Measurements from ENCODE around the gene SYT7.

SYT7 gene

DNA sequence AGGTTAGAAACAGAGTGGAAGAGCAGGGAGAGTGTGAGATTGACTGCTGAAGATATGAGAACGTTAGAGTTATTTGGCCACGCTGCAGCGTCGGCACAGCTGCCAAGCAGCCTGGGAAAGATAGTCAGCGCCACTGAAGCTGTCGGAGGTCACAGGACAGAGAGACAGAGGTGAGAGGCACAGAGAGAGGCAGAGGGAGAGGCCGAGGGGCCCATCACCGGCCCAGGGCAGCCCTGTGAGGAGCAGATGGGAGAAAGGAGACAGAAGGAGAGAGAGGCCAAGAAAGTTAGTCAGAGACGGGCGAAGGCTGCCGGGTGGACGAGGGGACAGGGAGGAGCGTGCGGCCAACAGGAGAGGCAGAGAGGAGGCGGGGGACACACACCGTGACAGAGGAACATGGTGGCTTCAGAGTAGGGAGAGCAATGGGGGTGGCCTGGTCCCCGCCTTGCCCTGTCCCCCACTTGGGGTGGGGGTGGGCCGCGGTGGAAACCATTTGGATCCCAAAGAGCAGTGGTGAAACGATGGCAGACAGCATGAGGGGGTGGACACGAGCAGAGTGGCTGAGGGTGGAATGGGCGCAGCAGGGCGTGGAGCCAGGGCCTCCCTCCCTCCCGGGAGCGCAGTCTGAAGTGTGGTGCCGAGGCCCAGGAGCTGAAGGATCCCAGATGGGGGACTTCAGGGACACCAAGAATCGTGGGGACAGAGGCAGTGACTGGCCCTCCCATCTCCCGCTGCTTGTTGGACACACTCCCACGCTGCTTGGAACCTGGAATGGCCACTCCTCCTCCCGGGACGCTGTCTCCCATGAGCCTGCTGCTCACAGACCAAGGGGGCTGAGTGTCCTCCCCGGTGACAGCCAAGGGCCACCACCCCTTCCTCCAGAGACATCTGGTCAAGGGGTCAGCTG, 45.7 kb downstream of the SYT7 start:
- no peak for DNase-seq

DNA sequence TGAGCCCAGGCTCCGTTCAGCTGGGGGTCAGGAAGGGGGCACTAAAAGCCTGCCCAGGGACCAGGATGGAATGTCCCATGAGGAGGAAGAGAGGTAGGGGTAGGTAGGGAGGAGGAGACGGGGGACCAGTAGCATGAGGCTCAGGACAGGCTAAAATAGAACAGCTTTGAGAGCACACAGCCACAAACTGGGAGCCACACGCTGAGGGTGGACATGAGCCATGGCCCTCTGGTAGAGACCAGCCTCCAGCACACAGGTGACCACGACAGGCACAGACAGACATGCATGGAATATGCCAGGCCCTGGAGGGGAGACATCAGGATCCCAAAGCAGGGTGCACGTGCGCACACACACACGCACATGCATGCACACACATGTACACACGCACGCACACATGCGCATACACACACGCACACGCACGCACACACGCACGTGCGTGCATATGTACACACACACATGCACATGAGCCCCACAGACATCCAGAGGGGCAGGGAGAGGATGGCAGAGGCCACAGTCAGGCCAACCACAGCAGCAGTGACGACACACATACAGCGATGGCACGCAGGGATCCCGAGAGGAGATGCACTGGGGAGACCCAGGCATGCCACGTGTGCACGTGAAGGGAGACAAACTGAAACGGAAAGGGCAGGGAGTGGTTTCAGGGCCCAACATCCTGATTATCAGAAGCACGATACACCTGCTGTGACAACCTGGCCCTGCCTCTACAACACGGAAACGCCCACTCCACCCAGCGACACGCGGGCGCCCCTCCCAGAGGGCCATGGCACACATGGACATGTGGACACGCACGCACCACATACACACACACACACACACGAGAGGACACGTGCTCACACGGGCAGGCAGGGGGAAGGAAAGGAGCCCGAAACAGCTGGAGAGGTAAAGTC, 46.6 kb downstream of the SYT7 start:
- DNase-seq, result no peak

DNA sequence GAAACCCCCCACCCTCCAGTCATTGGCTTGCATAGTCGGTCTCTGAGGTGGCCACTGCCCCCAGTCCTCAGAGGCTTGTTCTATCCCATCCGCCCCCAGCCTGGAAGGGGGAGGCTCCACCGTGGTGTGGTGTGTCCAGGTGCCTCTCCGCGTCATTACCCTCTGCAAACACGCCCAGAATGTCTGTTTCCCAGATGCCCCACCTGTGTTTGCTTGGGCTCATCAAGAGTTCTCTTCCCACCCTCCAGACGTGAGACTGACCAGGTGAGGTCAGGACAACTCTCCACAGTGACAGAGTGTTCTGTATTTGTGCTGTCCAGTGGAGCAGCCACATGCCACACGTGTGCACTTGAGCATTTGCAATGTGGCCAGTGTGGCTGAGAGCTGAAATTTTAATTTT, 47.5 kb downstream of the SYT7 start:
- DNase-seq, result no peak

DNA sequence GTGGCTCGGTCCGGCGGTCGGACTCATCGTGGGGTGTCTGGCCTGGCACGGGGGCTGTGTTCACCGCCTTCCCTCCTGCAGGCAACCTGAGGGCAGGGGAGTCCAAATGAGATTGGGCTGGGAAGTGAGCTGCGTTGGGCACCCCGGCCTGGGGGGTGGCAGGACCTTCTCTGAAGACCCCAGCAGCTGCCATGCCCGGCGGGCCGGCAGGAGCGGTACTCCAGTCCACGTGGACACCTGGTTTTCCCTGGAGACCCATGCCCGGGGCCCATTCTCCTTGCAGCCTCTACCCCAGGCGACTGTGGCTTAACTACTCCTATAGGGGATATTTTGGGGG, 47.9 kb downstream of the SYT7 start:
- no peak for DNase-seq

DNA sequence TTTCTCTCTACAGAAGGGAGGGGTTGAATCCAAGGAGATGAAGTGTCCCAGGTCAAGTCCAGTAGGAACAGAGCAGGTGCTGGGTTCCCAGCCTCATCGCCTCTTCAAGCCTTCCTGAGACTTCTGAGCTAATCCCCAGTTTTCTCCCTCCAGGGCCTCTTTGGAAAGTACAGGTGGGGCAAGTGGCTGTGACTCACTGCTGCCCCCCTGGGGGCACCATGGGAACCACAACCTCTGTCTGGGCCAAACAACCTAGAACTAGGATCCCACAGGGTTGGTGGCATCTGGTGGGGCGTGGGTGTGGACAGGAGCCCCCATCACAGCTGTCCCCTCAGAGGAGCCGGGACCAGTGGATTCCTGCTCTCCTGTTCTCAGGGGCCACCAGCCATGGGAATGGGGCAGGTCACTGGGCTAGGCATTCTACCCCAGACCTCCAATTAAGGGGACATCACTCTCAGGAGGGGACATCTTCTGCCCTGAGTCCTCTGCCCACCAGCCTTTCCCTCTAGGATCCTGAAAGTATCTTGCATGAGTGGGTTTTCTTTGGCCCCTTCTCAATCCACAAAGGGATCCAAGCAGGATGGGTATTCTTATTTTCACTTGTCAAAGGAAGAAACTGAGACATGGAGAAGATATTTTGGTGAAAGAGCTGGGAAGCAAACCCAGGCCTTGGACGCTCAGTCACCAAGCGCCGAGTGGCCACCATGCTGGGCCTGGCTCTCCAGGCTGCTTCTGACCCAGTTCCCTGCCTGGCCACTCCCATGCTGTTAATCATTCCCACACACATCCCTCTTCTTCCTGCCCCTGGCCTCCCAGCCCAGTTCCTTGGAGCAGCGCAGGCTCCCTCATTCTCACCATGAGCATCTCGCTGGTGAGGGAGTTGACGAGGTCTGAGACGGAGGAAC, 48.5 kb downstream of the SYT7 start:
- DNase-seq, result no peak

DNA sequence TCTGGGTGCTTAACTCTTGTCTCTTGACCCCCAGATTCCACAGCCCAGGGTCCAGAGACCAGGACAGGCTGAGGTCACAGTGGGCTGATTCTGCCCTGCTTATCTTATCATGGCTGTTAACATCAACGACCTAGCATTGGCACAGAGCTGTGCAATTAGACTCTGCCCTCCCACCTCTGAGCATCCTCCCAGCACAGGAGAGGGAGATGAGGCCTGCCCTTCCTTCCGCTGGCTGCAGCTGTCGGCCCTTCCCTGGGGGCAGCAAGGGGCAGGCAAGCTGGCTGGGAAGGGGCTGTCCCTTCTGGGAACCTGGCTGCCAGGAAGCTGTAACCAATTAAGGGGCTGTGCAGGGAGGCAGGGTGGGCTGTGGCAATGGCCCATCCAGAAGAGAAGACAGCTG, 49.8 kb downstream of the SYT7 start:
- DNase-seq, result no peak

DNA sequence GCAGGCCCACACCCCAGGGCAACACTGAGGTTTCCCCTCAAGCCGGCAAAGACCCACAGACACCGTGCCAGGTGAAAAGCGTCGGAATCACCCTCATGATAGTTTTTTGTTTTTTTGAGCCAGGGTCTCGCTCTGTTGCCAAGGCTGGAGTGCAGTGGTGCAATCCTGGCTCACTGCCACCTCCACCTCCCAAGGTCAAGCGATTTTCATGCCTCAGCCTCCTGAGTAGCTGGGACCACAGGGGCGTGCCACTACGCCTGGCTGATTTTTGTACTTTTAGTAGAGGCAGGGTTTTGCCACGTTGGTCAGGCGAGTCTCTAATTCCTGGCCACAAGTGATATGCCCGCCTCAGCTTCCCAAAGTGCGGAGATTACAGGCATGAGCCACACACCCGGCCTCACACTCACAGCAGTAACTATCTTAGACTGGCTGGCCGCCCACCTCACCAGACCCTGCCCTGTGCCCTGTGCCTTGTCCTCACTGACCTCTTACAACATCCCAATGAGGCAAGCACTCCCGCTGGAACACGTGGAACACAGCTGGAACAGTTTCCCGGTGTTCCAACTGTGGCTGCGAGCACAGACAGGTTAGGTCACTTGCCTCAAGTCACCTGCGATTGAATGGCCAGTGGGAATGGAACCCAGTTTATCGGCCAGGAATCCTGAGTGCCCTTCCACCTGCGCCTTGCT, 51.2 kb downstream of the SYT7 start:
- DNase-seq, result no peak

DNA sequence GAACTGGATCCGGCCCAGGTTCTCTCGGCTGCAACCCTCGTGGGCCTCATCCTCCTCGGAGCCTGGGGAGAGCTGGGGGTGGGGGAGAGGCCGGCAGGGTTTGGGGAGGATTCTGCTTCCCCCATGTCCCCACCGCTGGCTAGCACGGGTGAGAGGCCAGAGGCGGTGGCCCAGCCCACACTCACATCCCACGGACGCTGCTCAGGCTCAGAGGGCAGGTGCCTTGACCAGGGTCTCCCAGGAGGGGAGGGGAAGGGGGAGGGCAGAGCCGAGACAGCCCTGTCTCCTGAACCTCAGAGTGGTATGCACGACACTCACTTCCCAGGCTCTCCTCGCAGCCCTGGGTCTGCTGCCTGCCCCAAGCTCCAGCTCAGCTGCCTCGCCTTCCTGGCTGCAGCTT, 52.8 kb downstream of the SYT7 start:
- DNase-seq, result no peak

DNA sequence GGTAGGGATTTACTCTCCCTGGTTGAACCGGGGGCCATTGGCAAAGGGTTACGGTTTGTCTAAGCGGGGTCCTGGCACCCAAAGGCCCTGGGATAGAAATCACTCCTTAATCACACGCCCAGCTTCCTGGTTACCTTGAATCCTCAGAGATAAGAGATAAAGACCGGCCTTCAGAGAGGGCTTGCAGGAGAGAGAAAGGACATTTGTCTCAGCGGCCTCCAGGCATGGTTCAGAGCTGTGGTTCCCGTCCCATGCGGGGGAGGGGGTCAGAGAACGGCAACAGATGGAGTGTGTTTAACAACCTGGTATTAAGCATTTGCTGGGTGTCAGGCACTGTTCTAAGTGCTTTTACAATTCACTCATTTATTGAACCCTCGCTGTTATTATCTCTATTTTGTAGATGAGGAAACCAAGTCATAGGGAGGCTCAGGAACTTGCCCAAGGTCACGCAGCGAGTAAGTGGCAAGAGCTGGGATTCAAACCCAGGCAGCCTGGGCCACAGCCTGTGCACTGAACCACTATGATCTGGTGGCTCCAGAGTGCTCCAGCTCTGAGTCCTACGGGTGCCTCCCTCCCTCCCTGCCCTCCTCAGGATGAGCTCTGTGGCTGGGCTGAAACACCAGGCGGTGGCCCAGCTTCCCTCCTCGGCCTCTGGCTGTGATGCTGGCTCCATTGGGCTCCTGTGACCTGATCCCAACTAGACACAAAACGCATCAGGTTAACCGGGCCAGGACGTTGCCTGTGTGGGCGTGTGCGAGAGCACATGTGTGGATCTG, 53.7 kb downstream of the SYT7 start:
- DNase-seq, result no peak

DNA sequence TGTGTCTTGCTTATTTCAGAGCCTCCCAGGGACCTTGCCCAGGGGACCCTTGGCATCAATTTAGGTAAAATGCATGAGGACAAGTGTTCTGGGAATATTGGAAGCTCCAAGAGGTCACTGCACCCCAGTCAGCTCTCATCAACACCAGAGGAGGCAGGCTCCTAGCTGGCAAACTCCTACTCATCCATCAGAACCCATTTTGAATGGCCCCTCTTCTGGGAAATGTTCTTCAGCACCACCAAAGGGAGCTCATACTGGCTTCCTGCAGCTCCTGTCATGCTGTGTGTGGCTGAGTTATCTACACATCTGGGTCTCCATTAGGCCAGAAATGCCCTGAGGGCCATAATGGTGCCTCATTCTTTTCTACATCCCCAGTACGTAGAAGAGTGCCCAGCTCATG, 54.6 kb downstream of the SYT7 start:
- no peak for DNase-seq

DNA sequence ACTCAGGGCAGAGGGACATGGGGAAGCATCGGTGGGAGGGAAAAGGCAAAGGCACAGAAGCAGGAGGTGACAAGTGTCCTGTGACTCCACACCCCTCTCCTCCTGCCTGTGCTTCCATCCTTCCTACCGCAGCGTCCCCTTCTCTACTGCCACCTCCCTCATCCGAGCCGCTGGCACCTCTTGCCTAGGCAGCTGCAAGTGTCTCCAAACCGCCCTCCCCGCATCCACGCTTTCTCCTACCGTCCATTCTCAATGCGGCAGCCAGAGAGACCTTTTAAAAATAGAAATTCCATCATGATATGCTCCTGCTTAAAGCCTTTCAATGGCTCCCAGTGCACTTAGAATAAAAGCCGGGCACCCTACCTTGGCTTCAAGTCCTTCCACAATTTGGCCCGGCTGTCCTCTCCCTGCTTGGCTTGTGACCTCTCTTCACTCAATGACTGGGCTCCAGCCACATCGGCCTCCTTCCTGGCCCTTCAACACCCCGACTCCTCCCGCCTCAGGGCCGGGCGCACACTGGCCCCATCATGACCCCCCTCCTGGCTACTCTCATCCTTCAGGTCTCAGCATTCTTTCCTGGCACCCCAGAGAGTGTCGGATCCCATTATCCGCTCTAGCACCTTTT, 55.8 kb downstream of the SYT7 start:
- DNase-seq, result no peak

DNA sequence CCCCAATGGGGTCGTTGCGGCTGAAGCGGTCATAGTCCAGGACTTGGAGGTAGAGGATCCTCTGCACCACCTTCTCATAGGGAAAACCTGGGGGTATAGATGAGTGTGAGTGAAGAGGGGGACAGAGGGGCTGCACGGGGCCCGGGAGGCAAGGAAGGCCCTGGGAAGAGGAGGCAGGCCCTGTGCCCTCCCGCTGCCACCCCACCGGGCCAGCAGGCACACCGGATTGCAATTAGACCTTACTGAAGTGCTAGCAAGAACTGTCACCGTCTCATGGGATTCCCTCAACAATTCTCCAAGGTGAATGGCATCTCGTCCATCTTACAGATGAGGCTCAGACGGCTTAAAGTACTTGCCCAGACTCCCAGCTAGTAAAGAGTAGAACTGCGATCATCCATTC, 56.4 kb downstream of the SYT7 start:
- DNase-seq, result no peak

DNA sequence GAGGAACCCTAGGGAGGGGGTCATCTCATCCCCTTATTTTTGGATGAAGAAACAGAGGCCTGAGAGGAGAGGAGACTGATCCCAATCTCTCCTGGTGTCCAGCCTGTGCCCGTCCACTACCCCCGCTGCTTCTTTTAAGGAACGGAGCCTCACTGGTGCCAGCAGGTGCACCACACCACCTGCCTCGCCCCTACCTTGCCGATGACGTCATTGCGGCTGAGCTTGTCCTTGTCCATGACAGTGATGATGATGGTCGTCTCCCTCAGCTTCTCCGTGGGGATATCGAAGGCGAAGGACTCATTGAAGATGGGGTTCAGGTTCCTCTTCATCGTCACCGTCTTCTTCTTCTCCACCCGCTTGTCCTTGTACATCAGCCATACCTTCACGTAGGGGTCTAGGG, 58.0 kb downstream of the SYT7 start:
- no peak for DNase-seq

DNA sequence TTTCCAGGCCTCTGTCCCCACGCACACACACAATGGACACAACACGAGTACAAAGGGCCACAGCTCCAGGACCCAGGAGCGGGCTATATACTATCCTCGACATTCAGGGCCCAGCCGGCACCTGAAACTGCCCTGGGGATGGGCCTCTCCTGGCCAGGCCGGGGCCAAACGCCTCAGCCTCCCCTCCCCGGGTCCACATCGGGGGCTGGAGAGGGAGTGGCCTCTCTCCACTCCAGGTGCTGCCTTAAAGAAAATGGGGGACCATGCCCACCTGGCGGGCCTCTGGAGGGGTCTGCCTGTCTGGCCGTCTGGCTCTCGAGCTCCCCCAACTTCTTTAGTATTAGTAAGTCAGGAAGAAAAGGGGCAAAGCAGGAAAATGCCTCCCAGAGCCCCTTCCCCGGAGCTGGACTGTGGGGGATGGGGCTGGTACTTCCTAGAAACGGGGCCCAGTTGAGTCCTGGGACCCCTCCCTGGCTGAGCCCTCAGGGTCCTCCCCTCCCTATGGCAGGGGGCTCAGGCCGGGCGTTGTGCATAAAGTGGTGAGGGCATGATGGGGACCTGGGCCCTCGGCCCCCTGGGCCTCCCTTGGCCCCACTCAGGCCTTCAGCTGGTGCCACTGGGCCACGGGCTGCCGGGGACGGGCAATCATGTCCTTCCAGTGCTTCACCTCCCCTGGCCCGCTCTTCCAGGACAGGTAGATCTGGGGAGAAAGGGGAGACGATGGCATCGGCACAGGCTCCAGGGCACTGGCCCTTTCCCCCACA, 62.7 kb downstream of the SYT7 start:
- DNase-seq, result no peak

DNA sequence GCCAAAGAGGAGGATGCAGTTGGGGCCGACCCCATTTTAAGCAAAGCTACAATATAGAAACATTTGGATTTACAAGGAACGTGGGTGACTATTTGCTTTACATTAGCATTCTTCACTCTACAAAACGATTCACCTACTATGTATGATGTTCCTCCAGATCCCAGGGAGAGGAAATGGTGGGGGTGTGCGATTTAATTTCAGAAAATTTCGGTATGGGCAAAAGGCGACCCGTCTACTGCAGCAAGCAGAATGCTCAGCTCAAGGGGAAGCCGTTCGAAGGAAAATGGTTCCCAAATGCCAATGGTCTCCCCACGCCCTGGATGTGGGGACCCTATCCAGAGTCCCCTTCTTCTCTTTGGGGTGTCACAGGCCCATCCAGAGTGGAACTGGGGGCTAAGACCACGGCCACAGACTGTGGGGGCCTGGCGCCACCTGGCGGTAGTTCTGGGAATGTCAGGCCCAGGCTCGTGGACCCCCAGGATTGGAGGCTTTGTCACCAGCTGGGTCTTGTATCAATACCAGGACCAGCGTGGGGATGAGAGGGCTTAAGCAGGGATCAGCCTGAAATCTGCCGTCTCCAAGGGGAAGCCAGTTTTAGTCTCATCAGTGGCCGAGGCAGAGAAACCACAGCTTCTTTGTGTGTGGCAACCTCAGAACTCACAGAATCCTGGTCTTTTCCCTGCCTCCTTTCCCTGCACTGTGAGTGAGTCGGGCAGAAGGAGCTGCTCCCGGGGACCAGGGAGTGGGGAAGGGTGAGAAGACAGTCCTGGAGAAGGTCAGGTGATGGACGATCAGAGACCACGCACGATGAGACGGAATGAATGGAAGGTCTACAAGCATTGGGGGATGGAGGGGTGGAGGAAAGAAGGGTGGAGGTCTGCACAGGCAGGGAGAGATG, 64.0 kb downstream of the SYT7 start:
- no peak for DNase-seq

DNA sequence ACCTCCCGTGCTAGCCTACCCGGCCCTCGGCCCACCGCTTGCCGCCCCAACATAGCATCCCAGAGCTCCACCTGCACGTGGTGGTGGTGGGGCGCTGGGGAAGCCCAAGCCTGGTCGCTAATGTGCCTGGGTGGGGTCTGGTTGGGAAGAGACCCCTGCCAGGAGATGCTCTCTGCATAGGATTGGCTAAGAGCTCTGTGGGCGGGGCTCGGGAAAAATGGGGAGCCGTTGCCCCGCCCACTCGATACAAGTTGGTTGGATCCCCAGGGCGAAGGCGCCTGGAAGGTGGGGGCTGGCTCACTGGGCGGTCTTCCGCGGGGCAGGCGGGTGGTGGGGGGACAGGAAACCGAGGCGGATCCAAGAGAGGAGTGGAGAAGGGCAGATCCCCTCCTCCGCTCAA, 64.7 kb downstream of the SYT7 start:
- no peak for DNase-seq

DNA sequence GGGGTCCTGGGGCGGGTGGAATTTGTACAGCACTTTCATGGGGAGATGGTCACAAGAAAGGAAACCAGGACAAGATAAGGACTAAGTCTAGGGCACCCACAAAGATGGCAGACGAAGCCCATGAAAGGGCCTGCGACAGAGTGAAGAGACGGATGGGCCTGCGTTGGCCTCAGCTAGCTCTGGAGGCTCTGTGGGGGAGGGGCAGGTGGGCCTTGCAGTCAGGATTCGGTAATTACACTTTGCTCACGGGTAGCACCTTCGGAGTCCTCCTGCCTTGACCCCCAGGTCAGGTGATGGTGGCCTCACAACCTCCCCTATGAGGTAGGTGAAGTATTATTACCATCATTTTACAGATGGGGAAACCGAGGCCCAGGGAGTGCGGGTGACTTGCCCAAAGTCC, 65.2 kb downstream of the SYT7 start:
- DNase-seq, result no peak

DNA sequence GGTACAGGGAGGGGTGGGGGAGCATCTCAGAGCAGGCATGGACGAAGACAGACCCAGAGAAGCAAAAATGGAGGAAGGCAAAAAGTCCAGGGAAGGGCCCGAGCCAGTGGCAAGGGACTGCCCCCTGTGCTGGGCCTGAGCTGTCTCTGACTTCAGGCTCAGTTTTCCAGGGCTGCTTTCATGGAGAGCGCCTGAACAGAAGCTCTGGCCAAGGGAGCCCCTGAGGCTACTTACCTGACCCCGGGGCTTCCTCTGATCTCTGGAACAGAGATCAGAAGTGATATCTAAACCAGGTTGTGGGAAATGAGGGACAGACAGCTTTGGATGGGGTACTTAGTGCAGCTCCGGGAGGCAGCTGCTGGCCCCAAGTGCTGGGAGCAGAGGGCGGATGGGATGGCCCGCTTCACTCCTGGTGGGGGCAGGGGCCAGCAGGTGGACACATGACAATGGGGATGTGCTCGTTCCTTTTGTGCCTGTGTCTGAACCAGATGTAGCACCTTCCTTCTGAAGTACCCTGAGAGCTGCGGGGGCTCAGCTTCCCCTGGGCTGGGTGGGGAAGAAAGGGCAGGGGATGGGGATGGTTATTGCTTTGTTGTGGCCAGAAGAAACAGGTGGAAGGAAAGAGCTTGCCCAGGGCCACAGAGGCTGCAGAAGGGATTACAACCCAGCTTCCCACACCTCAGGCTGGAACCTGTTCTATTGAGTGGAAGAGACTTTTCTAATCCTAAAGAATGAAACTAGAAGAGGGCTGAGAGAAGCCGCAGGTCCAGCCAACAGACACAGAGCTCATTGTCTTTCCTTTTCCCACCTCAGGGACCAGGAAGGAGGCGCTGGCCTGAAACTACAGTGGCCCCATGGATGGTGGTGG, 66.6 kb downstream of the SYT7 start:
- DNase-seq, result no peak
